NT2/D1 (cell line): ENCODE data around the gene LZTFL1.

Experiments used
- YY1 ChIP-seq: IDR thresholded peaks from 2 replicates; pipeline ENCODE4 v1.6.1; 2011; ENCODE audit not compliant: insufficient read length, insufficient read depth
- ZNF274 ChIP-seq: IDR thresholded peaks from 2 replicates; pipeline ENCODE4 v1.6.1; 2011; ENCODE audit warnings: mild to moderate bottlenecking, low read depth, low read length

- TF ChIP-seq YY1 (no peak), ZNF274 (no peak)
These were observed 6.5 kb upstream of the LZTFL1 start for GRCh38 chr3:45848392-45848791.
